HepG2 (cell line): ENCODE measurements around the gene DENND4C. TPM values are rescaled to one million over a fixed set of nuclear protein-coding genes. Genes with fewer than 3 reads are reported as not detected.

Experiments used
- ARID2 ChIP-seq: sonication (generic); formaldehyde crosslinking; IDR thresholded peaks from 2 replicates; pipeline ENCODE4 v1.8.1; 2022; ENCODE audit warnings: mild to moderate bottlenecking, missing genetic modification reagents, borderline replicate concordance
- ARNT ChIP-seq: fragments of 450-650 bp; IDR thresholded peaks from 2 replicates; pipeline ENCODE4 v1.6.1; 2017
- CREB1 ChIP-seq, 2 experiments: fragments of 450-650 bp in 1 of 2; IDR thresholded peaks; 2 replicates each; pipeline ENCODE4 v1.6.1; 2016 to 2017; ENCODE audit warnings: control low read depth in 1 of 2, mild to moderate bottlenecking in 1 of 2, missing compliant biosample characterization in 1 of 2, missing genetic modification characterization in 1 of 2
- HCFC1 ChIP-seq: fragments of 150-350 bp; IDR thresholded peaks from 2 replicates; pipeline ENCODE4 v1.6.1; 2014; ENCODE audit warnings: low read depth, low read length
- HOMEZ ChIP-seq: IDR thresholded peaks from 2 replicates; pipeline ENCODE4 v1.6.1; 2016; ENCODE audit warnings: low read depth
- KLF16 ChIP-seq, 2 experiments: sonication (generic) in 1 of 2; formaldehyde crosslinking in 1 of 2; IDR thresholded peaks; 2 replicates each; pipeline versions ENCODE4 v1.6.1 to v1.8.0; 2016 to 2023; ENCODE audit warnings: missing genetic modification reagents in 2 of 2, missing compliant biosample characterization in 1 of 2
- MAFG ChIP-seq: sonication (generic); formaldehyde crosslinking; IDR thresholded peaks from 2 replicates; pipeline ENCODE4 v1.5.1; 2020; ENCODE audit warnings: mild to moderate bottlenecking, missing genetic modification reagents
- MYC ChIP-seq: sonication (generic); formaldehyde crosslinking; IDR thresholded peaks from 2 replicates; pipeline ENCODE4 v1.9.0; 2021; ENCODE audit warnings: missing genetic modification reagents, borderline replicate concordance
- NCOA5 ChIP-seq: sonication (generic); formaldehyde crosslinking; IDR thresholded peaks from 2 replicates; pipeline ENCODE4 v1.4.0; 2020; ENCODE audit warnings: missing genetic modification reagents
- NR2C2 ChIP-seq: sonication (generic); formaldehyde crosslinking; IDR thresholded peaks from 2 replicates; pipeline ENCODE4 v1.4.0; 2020; ENCODE audit warnings: missing genetic modification reagents, mild to moderate bottlenecking, moderate library complexity, borderline replicate concordance
- TSC22D2 ChIP-seq: sonication (generic); formaldehyde crosslinking; IDR thresholded peaks from 2 replicates; pipeline ENCODE4 v1.5.1; 2020; ENCODE audit warnings: missing genetic modification reagents, mild to moderate bottlenecking, borderline replicate concordance
- XRCC5 ChIP-seq: fragments of 200-400 bp; formaldehyde crosslinking; optimal IDR thresholded peaks from 2 replicates; pipeline ENCODE3; 2017; ENCODE audit warnings: mild to moderate bottlenecking, low read length
- ZBTB39 ChIP-seq: sonication (generic); formaldehyde crosslinking; IDR thresholded peaks from 2 replicates; pipeline ENCODE4 v1.5.0; 2020; ENCODE audit warnings: missing genetic modification reagents
- ZBTB44 ChIP-seq: sonication (generic); formaldehyde crosslinking; IDR thresholded peaks from 2 replicates; pipeline ENCODE4 v1.4.0; 2020; ENCODE audit warnings: missing genetic modification reagents
- ZFAT ChIP-seq: sonication (generic); formaldehyde crosslinking; conservative IDR thresholded peaks from 2 replicates; pipeline ENCODE4 v1.8.1; 2023; ENCODE audit warnings: missing genetic modification reagents, inconsistent platforms
- ZNF138 ChIP-seq: sonication (generic); formaldehyde crosslinking; IDR thresholded peaks from 2 replicates; pipeline ENCODE4 v1.5.0; 2020; ENCODE audit warnings: mild to moderate bottlenecking, low read depth, missing genetic modification reagents
- ZNF512 ChIP-seq: sonication (generic); formaldehyde crosslinking; IDR thresholded peaks from 2 replicates; pipeline ENCODE4 v1.4.0; 2020; ENCODE audit warnings: mild to moderate bottlenecking, missing genetic modification reagents
- ZNF562 ChIP-seq: sonication (generic); formaldehyde crosslinking; IDR thresholded peaks from 2 replicates; pipeline ENCODE4 v1.8.0; 2022; ENCODE audit warnings: missing genetic modification reagents, borderline replicate concordance
- ZNF572 ChIP-seq: sonication (generic); formaldehyde crosslinking; IDR thresholded peaks from 2 replicates; pipeline ENCODE4 v1.5.1; 2020; ENCODE audit warnings: mild to moderate bottlenecking, missing genetic modification reagents
- ZNF577 ChIP-seq: sonication (generic); formaldehyde crosslinking; IDR thresholded peaks from 2 replicates; pipeline ENCODE4 v1.4.0; 2020; ENCODE audit warnings: mild to moderate bottlenecking, low read depth, missing genetic modification reagents, borderline replicate concordance
- ZNF781 ChIP-seq: sonication (generic); formaldehyde crosslinking; IDR thresholded peaks from 2 replicates; pipeline ENCODE4 v1.5.1; 2020; ENCODE audit warnings: borderline replicate concordance, mild to moderate bottlenecking, missing genetic modification reagents; ENCODE audit errors: not compliant biosample characterization
- ZNF879 ChIP-seq: sonication (generic); formaldehyde crosslinking; IDR thresholded peaks from 2 replicates; pipeline ENCODE4 v1.8.1; 2023; ENCODE audit warnings: missing genetic modification reagents
- polyA plus RNA-seq, 8 experiments: library from polyadenylated mRNA; depleted of rRNA in 3 of 8; stranded (reverse) in 7 of 8; unstranded in 1 of 8; fragments of >200 nt; fragmentation: Illumina TruSeq in 4 of 8; extraction: Trizol in 4 of 8; gene quantifications; 2 replicates each; pipeline versions ENCODE4 v1.2.1 to v1.2.3, GENCODE V29; 2011 to 2016; ENCODE audit warnings: low read depth in 4 of 8, missing spikeins in 1 of 8, mixed read lengths in 1 of 8; ENCODE audit not compliant: insufficient read depth in 1 of 8
- total RNA-seq, 5 experiments: library from RNA; depleted of rRNA; stranded (reverse); fragments of >200 nt; fragmentation: Illumina TruSeq; extraction: Trizol; gene quantifications; 2 replicates each; pipeline ENCODE4 v1.2.3, GENCODE V29; 2016; ENCODE audit warnings: low read depth in 1 of 5

DENND4C gene
- total and polyA plus RNA-seq, 2 of the 13 experiments (the other 11 are each of a cell fraction or from before 2014, with no cell fraction given) = 19.1 to 27.2 TPM

GRCh38 chr9:19408693-19409400, 178.4 kb downstream of the DENND4C start, which contains the start of gene ACER2 (continued):
- TF ChIP-seq ZBTB39 (CRISPR knock-in tag) (no peak), TSC22D2 (CRISPR knock-in tag) (no peak), ZFAT (CRISPR knock-in tag) (0 out of 2 replicates have a peak, but pooled peaks have one; percentile 40), ZNF781 (CRISPR knock-in tag) (no peak), ZNF572 (CRISPR knock-in tag) (peak; percentile 72; the same call in 1 of the 2 replicates), HOMEZ (CRISPR knock-in tag) (peak; percentile 60; the same call in 1 of the 2 replicates), ARNT (no peak), MAFG (CRISPR knock-in tag) (no peak), ZNF138 (CRISPR knock-in tag) (no peak), XRCC5 (peak; percentile 59), MYC (CRISPR knock-in tag) (peak; percentile 68), ZNF879 (CRISPR knock-in tag) (no peak), ARID2 (CRISPR knock-in tag) (no peak), CREB1 (IDR thresholded peaks at IDR 0.05) (no peak), CREB1 (CRISPR knock-in tag; IDR thresholded peaks at IDR 0.05) (no peak), NCOA5 (CRISPR knock-in tag) (no peak), ZNF562 (CRISPR knock-in tag) (no peak), HCFC1 (0 out of 2 replicates have a peak, but pooled peaks have one; percentile 19), ZNF577 (CRISPR knock-in tag) (no peak), ZBTB44 (CRISPR knock-in tag) (no peak), KLF16 (CRISPR knock-in tag; IDR thresholded peaks at IDR 0.05) (peak in 1 of 2 experiments; percentile 40; a peak in 2 of 4 replicates), ZNF512 (CRISPR knock-in tag) (no peak), NR2C2 (CRISPR knock-in tag) (no peak; the same call in 1 of the 2 replicates)
